Spleen (tissue), 11 donors: ENCODE measurements around the gene TSPYL6. TPM values are rescaled to one million over a fixed set of nuclear protein-coding genes. Genes with fewer than 3 reads are reported as not detected.

Source experiments
- DNase-seq: peaks from one replicate; pipeline ENCODE4 v3.0.0-alpha.2; 2020
- H3K27ac ChIP-seq, 8 donors: fragments of 200-600 bp; sonication (generic) in 7 of 8; 1 replicate in 4 of 8; 2 replicates in 4 of 8; pipeline versions ENCODE4 v1.5.0 to v1.8.0; 2016 to 2021; ENCODE audit warnings: inconsistent platforms in 4 of 8, mild to moderate bottlenecking in 4 of 8, moderate library complexity in 1 of 8
- H3K27me3 ChIP-seq, 7 donors: fragments of 200-600 bp; sonication (generic) in 6 of 7; replicated peaks in 1 of 7; 1 replicate in 4 of 7; 2 replicates in 3 of 7; pipeline versions ENCODE4 v1.5.0 to v1.8.0; 2016 to 2021; ENCODE audit warnings: inconsistent platforms in 3 of 7, mild to moderate bottlenecking in 1 of 7
- H3K36me3 ChIP-seq, 6 donors: fragments of 200-600 bp; sonication (generic) in 5 of 6; 1 replicate in 4 of 6; 2 replicates in 2 of 6; pipeline versions ENCODE4 v1.5.0 to v1.8.0; 2016 to 2021; ENCODE audit warnings: inconsistent platforms in 2 of 6
- H3K4me1 ChIP-seq, 6 donors: fragments of 200-600 bp; sonication (generic) in 5 of 6; 1 replicate in 3 of 6; 2 replicates in 3 of 6; pipeline versions ENCODE4 v1.5.0 to v1.8.0; 2016 to 2021; ENCODE audit warnings: inconsistent platforms in 3 of 6
- H3K4me3 ChIP-seq, 8 donors: fragments of 200-600 bp; sonication (generic) in 7 of 8; 1 replicate in 4 of 8; 2 replicates in 4 of 8; pipeline versions ENCODE4 v1.5.0 to v1.8.0; 2016 to 2021; ENCODE audit warnings: inconsistent platforms in 4 of 8, mild to moderate bottlenecking in 4 of 8, moderate library complexity in 2 of 8
- H3K9me3 ChIP-seq, 8 donors: fragments of 200-600 bp; sonication (generic) in 7 of 8; 1 replicate in 4 of 8; 2 replicates in 4 of 8; pipeline versions ENCODE4 v1.5.0 to v1.8.0; 2016 to 2021; ENCODE audit warnings: inconsistent platforms in 4 of 8
- POLR2A ChIP-seq, 3 donors: fragments of 450-650 bp; IDR thresholded peaks; one replicate each; pipeline ENCODE4 v1.5.1; 2017; ENCODE audit warnings: antibody characterized with exemption in 3 of 3, mild to moderate bottlenecking in 1 of 3
- POLR2AphosphoS5 ChIP-seq, 3 donors: sonication (generic); formaldehyde crosslinking; IDR thresholded peaks; one replicate each; pipeline ENCODE4 v1.5.1; 2017; ENCODE audit warnings: antibody characterized with exemption in 3 of 3
- WGBS, 5 donors: extraction: QIAGEN DNeasy Blood & Tissue Kit in 3 of 5; methylation state at CpG; one replicate each; pipeline versions ENCODE4 v1.1.5 to v1.1.7; 2013 to 2018; 5-methylcytosine and 5-hydroxymethylcytosine counted together
- intact Hi-C: fragments of 100-400 bp; cut with DNase I; formaldehyde crosslinking; loops from one replicate; pipeline ENCODE4 v1.15.0; 2023; ENCODE audit warnings: low total_unique reads
- polyA plus RNA-seq, 3 donors: library from polyadenylated mRNA; stranded (reverse); fragments of 200-250 nt; gene quantifications; one replicate each; pipeline ENCODE4 v1.2.1, GENCODE V29; 2013
- total RNA-seq, 7 donors: library from RNA; depleted of rRNA in 3 of 7; stranded (reverse); fragments of >200 nt in 3 of 7; fragmentation: NEBNext Ultra II Directional in 4 of 7; extraction: Animal tissue kit (Norgen Biotek cat#: 25700) in 4 of 7; gene quantifications; one replicate each; pipeline versions ENCODE4 v1.1.0 to v1.2.1, GENCODE V29; 2016 to 2021
- TF ChIP-seq, protein P1 (sequence below), 11 experiments: fragments of 200-600 bp in 7 of 11; fragments of 450-650 bp in 4 of 11; sonication (generic) in 4 of 11; IDR thresholded peaks in 8 of 11; conservative IDR thresholded peaks in 3 of 11; 1 replicate in 7 of 11; 2 replicates in 4 of 11; pipeline versions ENCODE4 v1.4.0 to v1.8.0; 2016 to 2021; ENCODE audit warnings: antibody characterized with exemption in 11 of 11, inconsistent platforms in 4 of 11, mild to moderate bottlenecking in 1 of 11
- donor health status: healthy with polysubstance abuse.
- donor health status: DM: no; HTN: no; CAD: no; lungs with moderate emphysema.
- donor health status: DM: no; HTN: no; CAD: no.
- donor health status: Bipolar disorder and iron deficiency.
- donor health status: healthy.
- donor health status: DM: no; HTN: no; CAD: no.
- donor health status: DM: yes; HTN: yes; CAD: no.

The TSPYL6 gene
- total and polyA plus RNA-seq, 10 donors: 0.14 to 0.33 TPM; not detected in 8

DNA sequence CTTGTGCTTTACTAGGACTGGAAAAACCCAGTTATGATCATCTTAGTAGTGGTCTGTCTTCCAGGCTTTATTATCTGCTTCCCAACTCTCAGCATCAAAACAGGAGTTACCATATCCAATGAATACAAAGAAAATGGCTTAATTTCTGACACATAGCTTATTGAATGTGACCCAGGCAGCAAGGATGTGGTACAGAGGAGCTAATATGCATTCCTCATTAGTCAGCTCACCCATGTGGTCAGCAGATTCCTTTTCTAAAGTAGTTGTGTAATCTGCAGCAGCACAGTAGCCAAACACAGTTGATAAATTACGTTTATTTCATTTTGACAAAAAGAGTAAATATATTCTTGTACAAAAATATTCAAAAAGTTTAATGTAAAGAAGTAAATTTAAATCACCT is 43.6 kb downstream of the TSPYL6 start:
- intact Hi-C loops: no loop called here
- H3K36me3 ChIP-seq: no peaks in the 10 kb centered on the region
- 63 to 88% (median 80%) methylated on average over 1 of the region's 1 CpG for WGBS, 5 donors
- TF ChIP-seq POLR2A (IDR thresholded peaks at IDR 0.05) (no peak), POLR2AphosphoS5 (IDR thresholded peaks at IDR 0.05) (no peak)
- TF ChIP-seq, protein P1, sequence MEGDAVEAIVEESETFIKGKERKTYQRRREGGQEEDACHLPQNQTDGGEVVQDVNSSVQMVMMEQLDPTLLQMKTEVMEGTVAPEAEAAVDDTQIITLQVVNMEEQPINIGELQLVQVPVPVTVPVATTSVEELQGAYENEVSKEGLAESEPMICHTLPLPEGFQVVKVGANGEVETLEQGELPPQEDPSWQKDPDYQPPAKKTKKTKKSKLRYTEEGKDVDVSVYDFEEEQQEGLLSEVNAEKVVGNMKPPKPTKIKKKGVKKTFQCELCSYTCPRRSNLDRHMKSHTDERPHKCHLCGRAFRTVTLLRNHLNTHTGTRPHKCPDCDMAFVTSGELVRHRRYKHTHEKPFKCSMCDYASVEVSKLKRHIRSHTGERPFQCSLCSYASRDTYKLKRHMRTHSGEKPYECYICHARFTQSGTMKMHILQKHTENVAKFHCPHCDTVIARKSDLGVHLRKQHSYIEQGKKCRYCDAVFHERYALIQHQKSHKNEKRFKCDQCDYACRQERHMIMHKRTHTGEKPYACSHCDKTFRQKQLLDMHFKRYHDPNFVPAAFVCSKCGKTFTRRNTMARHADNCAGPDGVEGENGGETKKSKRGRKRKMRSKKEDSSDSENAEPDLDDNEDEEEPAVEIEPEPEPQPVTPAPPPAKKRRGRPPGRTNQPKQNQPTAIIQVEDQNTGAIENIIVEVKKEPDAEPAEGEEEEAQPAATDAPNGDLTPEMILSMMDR (IDR thresholded peaks at IDR 0.05 in 8 of 11, conservative IDR thresholded peaks at IDR 0.05 in 3 of 11): no peak
- peaks cover 0 to 27% (median 18%) of the 10 kb centered on the region in 8 donors for H3K9me3 ChIP-seq
- H3K27ac ChIP-seq: no peak overlapping the region
- no peak overlapping the region for H3K4me3 ChIP-seq
- H3K4me1 ChIP-seq: peaks cover 0 to 19% (median 8%) of the 10 kb centered on the region in 6 donors
- H3K27me3 ChIP-seq: no peaks in the 10 kb centered on the region
- DNase-seq: no peak

DNA sequence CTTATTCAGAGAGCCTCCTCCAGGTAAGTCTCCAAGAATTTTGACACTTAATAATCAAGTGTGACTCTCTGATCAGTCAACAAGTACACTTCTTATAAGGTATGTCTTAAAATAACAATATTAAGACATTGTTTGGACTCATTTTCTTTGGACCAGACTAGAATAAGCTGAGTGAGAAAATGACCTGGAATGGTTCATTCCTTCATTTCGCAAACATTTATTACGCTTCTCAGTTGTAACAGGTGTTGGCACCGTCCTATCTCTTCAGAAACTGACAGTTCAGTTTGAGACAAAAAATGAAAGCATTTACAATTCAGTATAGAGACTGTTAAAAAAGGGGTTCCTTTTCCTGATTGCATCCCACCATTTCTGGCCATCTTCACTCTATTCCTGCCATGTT is 46.6 kb downstream of the TSPYL6 start:
- 93 to 97% (median 95%) methylated on average over 3 of the region's 3 CpGs for WGBS, 5 donors
- Histone ChIP-seq H3K36me3 (no peaks in the 10 kb centered on the region), H3K27ac (peak overlapping the region in 2 of 8 donors; percentile 58 to 65), H3K4me3 (no peak overlapping the region), H3K27me3 (no peaks in the 10 kb centered on the region), H3K4me1 (peaks cover 0 to 30% (median 10%) of the 10 kb centered on the region in 6 donors), H3K9me3 (peaks cover 0 to 15% (median 6%) of the 10 kb centered on the region in 8 donors)
- DNase-seq: no peak
- intact Hi-C loops: loop anchor here (10.0 kb wide), 1 partner anchor 245 kb away; the partner anchor contains the start of gene SPTBN1
- no peak for TF ChIP-seq POLR2A (IDR thresholded peaks at IDR 0.05)
- no peak for TF ChIP-seq POLR2AphosphoS5 (IDR thresholded peaks at IDR 0.05)
- TF ChIP-seq, protein P1 (IDR thresholded peaks at IDR 0.05 in 8 of 11, conservative IDR thresholded peaks at IDR 0.05 in 3 of 11): no peak

DNA sequence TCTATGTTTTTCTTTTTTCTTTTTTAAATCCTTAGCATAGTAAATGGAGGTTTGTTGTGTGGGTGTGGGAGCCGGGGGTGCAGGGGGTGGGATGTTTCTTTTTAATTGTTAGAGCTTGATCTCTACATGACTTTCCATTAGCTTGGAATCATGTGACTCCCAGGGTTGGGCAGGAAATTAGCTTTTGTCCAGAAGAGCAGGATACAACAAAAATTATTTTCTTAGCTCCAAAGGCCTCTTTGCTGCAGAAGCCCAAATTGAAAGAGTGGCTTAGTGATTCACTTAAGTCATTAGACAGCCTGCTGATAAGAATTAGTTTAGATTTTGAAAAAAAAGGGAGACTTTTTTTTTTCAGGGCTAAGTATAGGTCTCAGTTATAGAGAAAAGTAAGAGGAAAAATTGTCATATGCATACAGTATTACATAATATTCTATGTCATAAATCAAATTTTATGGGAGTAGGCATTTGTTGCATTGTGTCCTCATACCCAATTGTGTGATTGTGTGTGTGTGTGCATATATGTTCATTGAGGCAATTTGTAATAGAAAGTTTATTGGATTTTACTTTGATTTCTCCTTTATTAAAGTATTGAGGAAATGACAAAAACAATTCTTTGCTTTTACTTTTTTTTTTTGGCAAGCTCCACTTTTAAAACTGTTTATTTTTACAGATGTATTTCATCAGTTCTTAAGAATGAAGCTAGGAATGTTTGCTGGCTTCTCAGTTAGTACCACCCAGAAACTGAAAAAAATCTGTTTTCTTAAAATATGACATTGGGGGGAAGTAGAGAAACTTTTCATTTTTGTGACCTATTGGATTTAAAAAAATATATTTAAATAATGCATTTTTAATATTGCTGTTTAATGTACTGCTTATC is 47.4 kb downstream of the TSPYL6 start:
- H3K4me3 ChIP-seq: no peak overlapping the region
- peaks cover 0 to 8% (median 2%) of the 10 kb centered on the region in 8 donors for H3K9me3 ChIP-seq
- no peaks in the 10 kb centered on the region for H3K27me3 ChIP-seq
- 25 to 67% (median 55%) methylated on average over 1 of the region's 1 CpG for WGBS, 5 donors
- H3K27ac ChIP-seq: peak overlapping the region in 7 of 8 donors; percentile 35 to 65 (median 47)
- no peak for DNase-seq
- TF ChIP-seq POLR2AphosphoS5 (IDR thresholded peaks at IDR 0.05) (no peak), POLR2A (IDR thresholded peaks at IDR 0.05) (no peak)
- TF ChIP-seq, protein P1 (IDR thresholded peaks at IDR 0.05 in 8 of 11, conservative IDR thresholded peaks at IDR 0.05 in 3 of 11): no peak
- H3K4me1 ChIP-seq: peaks cover 0 to 30% (median 10%) of the 10 kb centered on the region in 6 donors
- H3K36me3 ChIP-seq: no peaks in the 10 kb centered on the region
- intact Hi-C loops: loop anchor here (10.0 kb wide), 1 partner anchor 246 kb away; the partner anchor contains the start of gene SPTBN1

DNA sequence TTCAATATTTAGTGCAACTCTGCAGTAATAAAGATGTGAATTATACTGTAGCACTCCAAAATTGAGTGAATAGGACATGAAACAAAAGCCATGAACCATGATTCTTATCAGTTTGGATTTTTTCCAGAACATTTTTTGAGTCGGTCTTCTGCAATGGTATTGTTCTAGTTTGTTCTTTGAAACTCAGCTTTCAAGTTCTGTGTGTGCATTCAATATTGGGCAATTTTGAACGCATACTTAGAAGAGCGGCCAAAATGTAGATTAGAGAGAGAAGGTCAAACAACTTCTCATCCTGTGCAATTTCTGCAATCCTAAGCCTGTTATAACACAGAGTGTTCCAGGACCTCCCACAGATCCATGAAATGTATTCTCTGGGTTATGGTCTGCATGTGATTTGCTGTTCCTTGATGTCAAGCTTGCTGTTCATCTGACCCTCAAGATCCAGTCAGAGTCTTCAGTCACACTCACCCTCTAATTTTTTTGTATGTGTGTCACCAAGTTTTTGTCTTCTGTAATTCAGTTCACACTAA is 48.3 kb downstream of the TSPYL6 start:
- no peaks in the 10 kb centered on the region for H3K27me3 ChIP-seq
- 60 to 69% (median 65%) methylated on average over 3 of the region's 3 CpGs for WGBS, 5 donors
- H3K4me1 ChIP-seq: peaks cover 0 to 30% (median 10%) of the 10 kb centered on the region in 6 donors
- no peak overlapping the region for H3K4me3 ChIP-seq
- DNase-seq: no peak
- intact Hi-C loops: loop anchor here (10.0 kb wide), 1 partner anchor 247 kb away; the partner anchor contains the start of gene SPTBN1
- H3K9me3 ChIP-seq: peaks cover 0 to 5% (median 0%) of the 10 kb centered on the region in 8 donors
- peak overlapping the region in 7 of 8 donors; percentile 35 to 65 (median 47) for H3K27ac ChIP-seq
- no peak for TF ChIP-seq POLR2A (IDR thresholded peaks at IDR 0.05)
- TF ChIP-seq, protein P1 (IDR thresholded peaks at IDR 0.05 in 8 of 11, conservative IDR thresholded peaks at IDR 0.05 in 3 of 11): no peak
- TF ChIP-seq POLR2AphosphoS5 (IDR thresholded peaks at IDR 0.05): no peak
- no peaks in the 10 kb centered on the region for H3K36me3 ChIP-seq
